HepG2 (cell line): ENCODE data around the gene TNFSF13. TPM values are rescaled to one million over a fixed set of nuclear protein-coding genes. Genes with fewer than 3 reads are reported as not detected.

Source experiments
- ARNTL ChIP-seq: sonication (generic); formaldehyde crosslinking; IDR thresholded peaks from 2 replicates; pipeline ENCODE4 v1.4.0; 2020; ENCODE audit warnings: mild to moderate bottlenecking, missing genetic modification reagents
- CTCF ChIP-seq: sonication (generic); formaldehyde crosslinking; IDR thresholded peaks from 2 replicates; pipeline ENCODE4 v1.5.0; 2020; ENCODE audit warnings: mild to moderate bottlenecking, missing genetic modification reagents, moderate library complexity
- DMAP1 ChIP-seq: IDR thresholded peaks from 2 replicates; pipeline ENCODE4 v1.6.1; 2016
- DPF2 ChIP-seq: sonication (generic); formaldehyde crosslinking; IDR thresholded peaks from 2 replicates; pipeline ENCODE4 v1.4.0; 2020; ENCODE audit warnings: mild to moderate bottlenecking, low read depth, missing genetic modification reagents, borderline replicate concordance
- EHMT2 ChIP-seq: fragments of 200-600 bp; sonication (generic); IDR thresholded peaks from 2 replicates; pipeline ENCODE4 v1.7.0; 2017; ENCODE audit warnings: antibody characterized with exemption, low read depth, low read length, borderline replicate concordance
- HNF1B ChIP-seq: sonication (generic); formaldehyde crosslinking; IDR thresholded peaks from 2 replicates; pipeline ENCODE4 v1.5.1; 2020; ENCODE audit warnings: mild to moderate bottlenecking, moderate library complexity, missing genetic modification reagents
- IRF2 ChIP-seq: IDR thresholded peaks from 2 replicates; pipeline ENCODE4 v1.6.1; 2018; ENCODE audit warnings: missing genetic modification reagents, missing compliant biosample characterization
- LBX2 ChIP-seq: sonication (generic); formaldehyde crosslinking; IDR thresholded peaks from 2 replicates; pipeline ENCODE4 v1.5.0; 2020; ENCODE audit warnings: missing genetic modification reagents, mild to moderate bottlenecking, borderline replicate concordance
- MAX ChIP-seq: IDR thresholded peaks from 2 replicates; pipeline ENCODE4 v1.6.1; 2012; ENCODE audit warnings: inconsistent platforms
- MYNN ChIP-seq: sonication (generic); formaldehyde crosslinking; IDR thresholded peaks from 2 replicates; pipeline ENCODE4 v1.4.0; 2020; ENCODE audit warnings: mild to moderate bottlenecking, low read depth, missing genetic modification reagents
- NCOR1 ChIP-seq: fragments of 200-600 bp; sonication (generic); IDR thresholded peaks from 2 replicates; pipeline ENCODE4 v1.7.0; 2017; ENCODE audit warnings: antibody characterized with exemption, low read length, borderline replicate concordance
- NFE2L2 ChIP-seq: fragments of 150-350 bp; IDR thresholded peaks from 2 replicates; pipeline ENCODE4 v1.6.1; 2014; ENCODE audit warnings: low read length
- NR0B2 ChIP-seq: sonication (generic); formaldehyde crosslinking; IDR thresholded peaks from 2 replicates; pipeline ENCODE4 v1.4.0; 2020; ENCODE audit warnings: mild to moderate bottlenecking, missing genetic modification reagents
- PLSCR1 ChIP-seq: sonication (generic); formaldehyde crosslinking; IDR thresholded peaks from 2 replicates; pipeline ENCODE4 v1.5.0; 2020; ENCODE audit warnings: missing genetic modification reagents, mild to moderate bottlenecking, borderline replicate concordance
- POLR2A ChIP-seq, 2 experiments: IDR thresholded peaks; 2 replicates each; pipeline ENCODE4 v1.6.1; 2011; ENCODE audit warnings: low read depth in 2 of 2, low read length in 2 of 2, mild to moderate bottlenecking in 1 of 2, moderate library complexity in 1 of 2; ENCODE audit not compliant: insufficient read depth in 1 of 2
- PRDM4 ChIP-seq: sonication (generic); formaldehyde crosslinking; IDR thresholded peaks from 2 replicates; pipeline ENCODE4 v1.9.0; 2021; ENCODE audit warnings: missing genetic modification reagents, borderline replicate concordance
- RAD51 ChIP-seq: fragments of 450-650 bp; IDR thresholded peaks from 2 replicates; pipeline ENCODE4 v1.6.1; 2016; ENCODE audit warnings: borderline replicate concordance
- ZBTB1 ChIP-seq: sonication (generic); formaldehyde crosslinking; IDR thresholded peaks from 2 replicates; pipeline ENCODE4 v1.4.0; 2020; ENCODE audit warnings: missing genetic modification reagents, borderline replicate concordance
- ZNF367 ChIP-seq: sonication (generic); formaldehyde crosslinking; IDR thresholded peaks from 2 replicates; pipeline ENCODE4 v1.4.0; 2020; ENCODE audit warnings: missing genetic modification reagents, borderline replicate concordance
- ZNF496 ChIP-seq: sonication (generic); formaldehyde crosslinking; IDR thresholded peaks from 2 replicates; pipeline ENCODE4 v1.8.1; 2023; ENCODE audit warnings: mild to moderate bottlenecking, moderate library complexity, missing genetic modification reagents; ENCODE audit not compliant: insufficient replicate concordance
- ZNF577 ChIP-seq: sonication (generic); formaldehyde crosslinking; IDR thresholded peaks from 2 replicates; pipeline ENCODE4 v1.4.0; 2020; ENCODE audit warnings: mild to moderate bottlenecking, low read depth, missing genetic modification reagents, borderline replicate concordance
- ZNF879 ChIP-seq: sonication (generic); formaldehyde crosslinking; IDR thresholded peaks from 2 replicates; pipeline ENCODE4 v1.8.1; 2023; ENCODE audit warnings: missing genetic modification reagents
- polyA plus RNA-seq, 8 experiments: library from polyadenylated mRNA; depleted of rRNA in 3 of 8; stranded (reverse) in 7 of 8; unstranded in 1 of 8; fragments of >200 nt; fragmentation: Illumina TruSeq in 4 of 8; extraction: Trizol in 4 of 8; gene quantifications; 2 replicates each; pipeline versions ENCODE4 v1.2.1 to v1.2.3, GENCODE V29; 2011 to 2016; ENCODE audit warnings: low read depth in 4 of 8, missing spikeins in 1 of 8, mixed read lengths in 1 of 8; ENCODE audit not compliant: insufficient read depth in 1 of 8
- total RNA-seq, 5 experiments: library from RNA; depleted of rRNA; stranded (reverse); fragments of >200 nt; fragmentation: Illumina TruSeq; extraction: Trizol; gene quantifications; 2 replicates each; pipeline ENCODE4 v1.2.3, GENCODE V29; 2016; ENCODE audit warnings: low read depth in 1 of 5

Gene TNFSF13
- total and polyA plus RNA-seq, 2 of the 13 experiments (the other 11 are each of a cell fraction or from before 2014, with no cell fraction given): 2.5 to 3.3 TPM

- no peak for TF ChIP-seq PRDM4 (CRISPR knock-in tag)
- no peak for TF ChIP-seq MYNN
- no peak for TF ChIP-seq NFE2L2
- no peak for TF ChIP-seq NR0B2 (CRISPR knock-in tag)
- no peak for TF ChIP-seq HNF1B (CRISPR knock-in tag)
- TF ChIP-seq CTCF (CRISPR knock-in tag): peak; percentile 15; the same call in 1 of the 2 replicates
- no peak for TF ChIP-seq ARNTL (CRISPR knock-in tag)
- no peak for TF ChIP-seq NCOR1
- TF ChIP-seq ZNF577: no peak
- no peak for TF ChIP-seq ZNF496
- TF ChIP-seq ZNF367 (CRISPR knock-in tag): no peak
- TF ChIP-seq IRF2 (CRISPR knock-in tag): no peak
- no peak for TF ChIP-seq LBX2
- no peak for TF ChIP-seq ZNF879 (CRISPR knock-in tag)
- TF ChIP-seq RAD51: no peak
- no peak for TF ChIP-seq PLSCR1 (CRISPR knock-in tag)
- peak in 1 of 2 experiments; percentile 44; a peak in 1 of 4 replicates for TF ChIP-seq POLR2A (IDR thresholded peaks at IDR 0.05; ENCODE audit: insufficient read depth in 1 of 2, low read depth in 2 of 2, low read length in 2 of 2)
- TF ChIP-seq DMAP1 (CRISPR knock-in tag): no peak
- TF ChIP-seq ZBTB1: no peak
- TF ChIP-seq MAX: peak; percentile 50; the same call in 1 of the 2 replicates
- no peak for TF ChIP-seq EHMT2
- TF ChIP-seq DPF2 (CRISPR knock-in tag): no peak
Observed at GRCh38 chr17:7548585-7549400, 9.8 kb upstream of the TNFSF13 start, which contains the start of gene TNFSF12 (continued).
